Esophagus squamous epithelium (tissue), 4 donors: Measurements from ENCODE around the gene FNBP1.

Experiments
- POLR2A ChIP-seq, 4 donors: fragments of 450-650 bp; IDR thresholded peaks; one replicate each; pipeline ENCODE4 v1.6.1; 2017; ENCODE audit warnings: antibody characterized with exemption in 4 of 4, mild to moderate bottlenecking in 4 of 4, moderate library complexity in 3 of 4
- TF ChIP-seq, protein P1 (sequence below), 6 experiments: fragments of 450-650 bp in 4 of 6; fragments of 200-600 bp in 2 of 6; sonication (generic) in 2 of 6; IDR thresholded peaks; one replicate each; pipeline ENCODE4 v1.5.1; 2016 to 2019; ENCODE audit warnings: antibody characterized with exemption in 6 of 6, mild to moderate bottlenecking in 4 of 6, moderate library complexity in 4 of 6

DNA sequence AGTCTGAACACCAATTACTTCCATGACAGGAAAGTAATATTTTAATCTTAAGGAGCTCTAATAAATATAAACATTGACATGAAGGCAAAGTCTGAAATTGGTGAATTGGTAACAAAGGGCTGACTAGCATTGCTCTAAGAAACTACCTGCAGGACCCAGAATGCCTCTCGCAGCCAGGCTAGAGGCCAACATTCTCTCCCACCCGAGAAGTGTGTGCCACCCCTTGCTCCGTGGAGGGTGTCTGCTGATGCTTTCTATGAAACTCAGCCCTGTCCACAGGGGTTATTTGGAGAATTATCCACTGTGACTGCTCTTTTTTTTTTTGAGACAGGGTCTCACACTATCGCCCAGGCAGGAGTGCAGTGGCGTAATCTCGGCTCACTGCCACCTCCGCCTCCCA, 126.3 kb downstream of the FNBP1 start:
- no peak for TF ChIP-seq POLR2A (IDR thresholded peaks at IDR 0.05)
- TF ChIP-seq, protein P1, sequence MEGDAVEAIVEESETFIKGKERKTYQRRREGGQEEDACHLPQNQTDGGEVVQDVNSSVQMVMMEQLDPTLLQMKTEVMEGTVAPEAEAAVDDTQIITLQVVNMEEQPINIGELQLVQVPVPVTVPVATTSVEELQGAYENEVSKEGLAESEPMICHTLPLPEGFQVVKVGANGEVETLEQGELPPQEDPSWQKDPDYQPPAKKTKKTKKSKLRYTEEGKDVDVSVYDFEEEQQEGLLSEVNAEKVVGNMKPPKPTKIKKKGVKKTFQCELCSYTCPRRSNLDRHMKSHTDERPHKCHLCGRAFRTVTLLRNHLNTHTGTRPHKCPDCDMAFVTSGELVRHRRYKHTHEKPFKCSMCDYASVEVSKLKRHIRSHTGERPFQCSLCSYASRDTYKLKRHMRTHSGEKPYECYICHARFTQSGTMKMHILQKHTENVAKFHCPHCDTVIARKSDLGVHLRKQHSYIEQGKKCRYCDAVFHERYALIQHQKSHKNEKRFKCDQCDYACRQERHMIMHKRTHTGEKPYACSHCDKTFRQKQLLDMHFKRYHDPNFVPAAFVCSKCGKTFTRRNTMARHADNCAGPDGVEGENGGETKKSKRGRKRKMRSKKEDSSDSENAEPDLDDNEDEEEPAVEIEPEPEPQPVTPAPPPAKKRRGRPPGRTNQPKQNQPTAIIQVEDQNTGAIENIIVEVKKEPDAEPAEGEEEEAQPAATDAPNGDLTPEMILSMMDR (IDR thresholded peaks at IDR 0.05) = no peak
